Esophagus (tissue), 2 donors: ENCODE measurements around the gene CDSN. TPM values are rescaled to one million over a fixed set of nuclear protein-coding genes. Genes with fewer than 3 reads are reported as not detected.

ENCODE experiments used
- H3K27ac ChIP-seq, 2 donors: one replicate each; pipeline ENCODE4 v1.5.1; 2013; ENCODE audit warnings: low read depth in 2 of 2, mild to moderate bottlenecking in 2 of 2, inconsistent platforms in 1 of 2, low read length in 1 of 2, moderate library complexity in 1 of 2
- H3K27me3 ChIP-seq, 2 donors: one replicate each; pipeline ENCODE4 v1.6.1; 2013; ENCODE audit warnings: low read length in 2 of 2, control low read depth in 1 of 2, mild to moderate bottlenecking in 1 of 2; ENCODE audit not compliant: insufficient read depth in 2 of 2, control insufficient read depth in 1 of 2
- H3K36me3 ChIP-seq, 2 donors: one replicate each; pipeline ENCODE4 v1.6.1; 2013; ENCODE audit warnings: low read length in 1 of 2; ENCODE audit not compliant: control insufficient read depth in 2 of 2, insufficient read depth in 2 of 2
- H3K4me1 ChIP-seq, 2 donors: one replicate each; pipeline ENCODE4 v1.6.1; 2013; ENCODE audit warnings: low read length in 1 of 2; ENCODE audit not compliant: control insufficient read depth in 2 of 2, insufficient read depth in 2 of 2
- H3K4me3 ChIP-seq, 2 donors: one replicate each; pipeline ENCODE4 v1.5.1; 2013; ENCODE audit warnings: low read length in 2 of 2, mild to moderate bottlenecking in 2 of 2, low read depth in 1 of 2, moderate library complexity in 1 of 2
- H3K9me3 ChIP-seq, 2 donors: one replicate each; pipeline ENCODE4 v1.6.1; 2013; ENCODE audit warnings: mild to moderate bottlenecking in 2 of 2, low read depth in 1 of 2, low read length in 1 of 2, moderate library complexity in 1 of 2; ENCODE audit not compliant: control insufficient read depth in 2 of 2, insufficient read depth in 1 of 2
- WGBS, 2 donors: extraction: QIAGEN DNeasy Blood & Tissue Kit; methylation state at CpG; one replicate each; pipeline ENCODE4 v1.1.7; 2013; 5-methylcytosine and 5-hydroxymethylcytosine counted together
- polyA plus RNA-seq, 2 donors: library from polyadenylated mRNA; stranded (reverse); fragments of 200-250 nt; gene quantifications; one replicate each; pipeline ENCODE4 v1.2.3, GENCODE V29; 2013
- donor health status: healthy with polysubstance abuse.
- donor health status: Bipolar disorder and iron deficiency.

Gene CDSN
- polyA plus RNA-seq, 2 donors: 0.02 to 0.20 TPM

DNA sequence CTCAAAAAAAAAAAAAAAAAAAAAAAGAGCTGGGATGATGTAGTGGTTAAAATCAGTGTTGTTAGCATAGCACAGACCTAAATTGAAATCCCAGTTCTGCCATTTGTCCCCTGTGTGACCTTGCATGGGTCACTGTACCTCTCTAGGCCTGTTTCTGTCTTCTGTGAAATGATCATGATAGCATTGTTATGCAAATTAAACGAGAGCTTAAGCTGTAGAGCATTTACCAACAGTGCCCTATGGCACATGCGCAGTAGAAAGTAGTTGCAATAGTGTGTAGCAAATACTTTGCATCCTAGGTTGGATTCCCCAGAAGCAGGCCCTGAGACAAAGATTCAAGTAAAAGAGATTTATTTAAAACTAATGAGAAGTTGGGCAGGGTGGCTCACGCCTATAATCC is 11.3 kb upstream of the CDSN start:
- H3K36me3 ChIP-seq: no peaks in the 10 kb centered on the region
- H3K4me1 ChIP-seq: peaks cover 0 to 2% of the 10 kb centered on the region in 2 donors
- H3K27ac ChIP-seq: no peak overlapping the region
- H3K9me3 ChIP-seq: no peaks in the 10 kb centered on the region
- H3K27me3 ChIP-seq: no peaks in the 10 kb centered on the region
- no peak overlapping the region for H3K4me3 ChIP-seq
- 76 to 79% methylated on average over 3 of the region's 3 CpGs for WGBS, 2 donors

DNA sequence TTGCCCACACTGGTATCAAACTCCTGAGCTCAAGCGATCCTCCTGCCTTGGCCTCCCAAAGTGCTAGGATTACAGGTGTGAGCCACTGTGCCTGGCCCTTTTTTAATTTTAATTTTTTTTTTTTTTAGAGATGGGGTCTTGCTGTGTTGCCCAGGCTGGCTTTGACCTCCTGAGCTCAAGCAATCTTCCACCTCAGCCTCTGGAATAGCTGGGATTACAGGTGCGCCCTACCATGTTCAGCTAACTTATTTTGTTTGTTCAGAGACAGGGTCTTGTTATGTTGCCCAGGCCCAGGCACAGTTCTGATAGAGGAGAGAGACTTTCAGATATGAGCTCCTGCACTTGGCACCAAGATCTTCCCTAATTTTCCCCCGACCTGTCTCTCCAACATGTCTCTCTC is 10.5 kb upstream of the CDSN start:
- WGBS, 2 donors: 93 to 96% methylated on average over 3 of the region's 3 CpGs

DNA sequence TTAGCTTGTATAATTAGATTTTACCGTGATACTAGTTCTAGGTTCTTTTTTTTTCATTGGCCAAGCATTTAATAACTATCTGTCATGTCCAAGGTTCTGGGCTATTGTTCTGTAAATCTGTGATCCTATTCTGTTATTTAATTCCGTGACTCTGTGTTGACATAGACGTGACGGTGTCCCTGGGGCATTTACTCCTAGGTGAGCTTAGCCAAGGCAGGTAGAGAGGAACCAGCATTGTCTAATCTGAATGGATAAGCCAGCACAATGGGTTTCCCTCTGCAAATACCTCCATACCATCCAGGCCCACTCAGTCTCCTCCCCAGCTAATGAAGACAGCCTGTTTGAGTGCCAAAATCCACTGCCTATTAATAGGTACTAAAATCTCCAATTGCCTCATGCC is 8.9 kb upstream of the CDSN start:
- Histone ChIP-seq H3K9me3 (no peaks in the 10 kb centered on the region), H3K27me3 (no peaks in the 10 kb centered on the region), H3K27ac (no peak overlapping the region), H3K4me1 (peaks cover 4 to 17% of the 10 kb centered on the region in 2 donors), H3K36me3 (no peaks in the 10 kb centered on the region), H3K4me3 (no peak overlapping the region)
- 36 to 44% methylated on average over 4 of the region's 4 CpGs for WGBS, 2 donors

More for the DNA sequence above, 10.5 kb upstream of the CDSN start:
- Histone ChIP-seq H3K4me1 (peaks cover 2 to 9% of the 10 kb centered on the region in 2 donors), H3K9me3 (no peaks in the 10 kb centered on the region), H3K36me3 (no peaks in the 10 kb centered on the region), H3K27me3 (no peaks in the 10 kb centered on the region), H3K27ac (no peak overlapping the region), H3K4me3 (no peak overlapping the region)

DNA sequence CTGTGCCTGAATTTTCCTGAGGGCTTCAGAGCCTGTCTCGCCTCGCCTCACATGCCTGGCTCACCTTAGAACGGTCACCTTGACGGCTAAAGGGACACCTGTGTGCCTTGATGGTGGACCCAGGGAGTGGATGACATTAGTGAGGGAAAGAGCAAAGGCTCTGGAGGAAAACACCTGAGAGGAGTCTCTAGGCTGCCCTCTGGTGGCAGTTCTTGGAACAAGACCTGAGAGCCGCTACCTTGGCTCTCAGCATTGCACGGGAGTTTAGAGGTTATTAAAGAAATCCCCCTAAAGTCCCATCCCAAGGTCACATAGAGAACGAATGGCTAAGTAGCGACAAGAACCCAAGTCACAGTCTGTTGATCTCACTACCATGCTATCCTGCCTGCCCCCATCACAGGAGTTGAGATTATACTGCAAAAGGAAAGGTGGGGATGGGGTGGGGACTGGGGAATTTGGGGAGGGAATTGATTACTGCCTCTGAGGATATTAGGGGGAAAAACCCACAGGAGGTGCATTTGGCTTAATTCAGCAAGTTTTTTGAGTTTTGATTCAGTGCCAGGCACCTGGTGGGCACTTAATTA is 7.9 kb upstream of the CDSN start:
- no peaks in the 10 kb centered on the region for H3K27me3 ChIP-seq
- peaks cover 4 to 22% of the 10 kb centered on the region in 2 donors for H3K4me1 ChIP-seq
- H3K27ac ChIP-seq: no peak overlapping the region
- no peaks in the 10 kb centered on the region for H3K36me3 ChIP-seq
- no peak overlapping the region for H3K4me3 ChIP-seq
- 7 to 10% methylated on average over 8 of the region's 8 CpGs for WGBS, 2 donors
- no peaks in the 10 kb centered on the region for H3K9me3 ChIP-seq

DNA sequence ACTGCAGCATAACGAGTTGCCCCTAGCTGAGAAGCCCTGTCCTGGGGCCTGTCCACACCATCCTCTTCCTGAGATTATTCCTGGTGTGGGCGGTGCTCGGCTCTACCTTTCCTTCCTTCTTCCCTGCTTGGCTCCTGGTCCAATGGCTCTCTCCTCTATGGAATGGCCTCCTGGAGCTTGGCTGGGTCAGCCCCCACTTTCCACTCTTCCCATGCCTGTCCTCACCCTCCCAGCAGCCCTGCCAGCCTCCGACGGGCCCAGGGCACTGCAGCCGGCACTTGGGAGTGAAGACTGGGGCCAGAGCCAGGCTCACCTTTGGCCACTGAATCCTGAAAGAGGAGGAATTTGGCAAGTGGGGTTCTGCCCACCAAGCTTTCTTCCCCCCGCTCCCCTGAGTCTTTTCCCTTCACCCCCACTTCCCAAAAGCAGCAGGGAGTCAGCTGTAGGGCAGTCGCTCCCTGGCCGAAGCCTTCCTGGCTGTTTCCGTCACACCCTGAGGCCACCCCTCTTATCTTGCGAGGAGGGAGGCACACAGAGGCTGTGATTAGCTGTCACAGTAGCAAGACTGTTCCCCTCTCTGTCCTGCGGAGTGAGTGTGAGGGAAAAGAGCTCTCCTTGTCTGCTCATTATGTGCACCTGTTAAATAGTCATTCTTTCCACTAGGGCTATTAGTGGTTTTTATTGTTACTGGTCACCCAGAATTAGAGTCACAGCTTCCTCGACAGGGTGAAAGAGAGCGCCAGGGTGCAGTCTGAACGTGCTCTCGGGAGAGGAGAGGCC is 6.3 kb upstream of the CDSN start:
- 56 to 65% methylated on average over 16 of the region's 16 CpGs for WGBS, 2 donors
- no peaks in the 10 kb centered on the region for H3K27me3 ChIP-seq
- H3K9me3 ChIP-seq: no peaks in the 10 kb centered on the region
- peak overlapping the region in 1 of 2 donors; percentile 69 for H3K27ac ChIP-seq
- no peak overlapping the region for H3K4me3 ChIP-seq
- no peaks in the 10 kb centered on the region for H3K36me3 ChIP-seq
- peaks cover 4 to 28% of the 10 kb centered on the region in 2 donors for H3K4me1 ChIP-seq

- no peaks in the 10 kb centered on the region for H3K27me3 ChIP-seq
- no peaks in the 10 kb centered on the region for H3K9me3 ChIP-seq
- peaks cover 4 to 28% of the 10 kb centered on the region in 2 donors for H3K4me1 ChIP-seq
- no peaks in the 10 kb centered on the region for H3K36me3 ChIP-seq
- peak overlapping the region; percentile 45 to 69 for H3K27ac ChIP-seq
- no peak overlapping the region for H3K4me3 ChIP-seq
- 44 to 48% methylated on average over 12 of the region's 12 CpGs for WGBS, 2 donors
Observed at GRCh38 chr6:31125586-31126363, 5.5 kb upstream of the CDSN start.

DNA sequence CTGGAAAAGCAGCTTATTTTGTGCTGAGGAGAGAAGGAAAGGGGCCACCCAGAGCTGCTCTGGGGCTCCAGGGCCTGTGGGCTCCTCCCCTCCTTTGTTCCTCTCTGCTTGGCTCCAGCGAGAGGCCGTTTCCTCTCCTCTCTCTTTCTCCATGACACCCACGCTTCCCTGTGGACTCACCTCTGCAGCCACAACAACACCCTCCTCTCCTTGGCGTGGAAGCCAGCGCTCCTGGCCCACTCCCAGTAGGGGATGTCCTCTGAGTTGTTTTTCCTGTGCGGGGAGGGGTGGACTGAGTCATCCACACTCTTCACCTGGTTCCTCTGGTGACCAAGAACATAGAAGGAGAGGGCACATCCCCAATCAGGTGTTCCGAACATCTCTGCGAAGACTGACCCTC is 4.9 kb upstream of the CDSN start:
- no peaks in the 10 kb centered on the region for H3K27me3 ChIP-seq
- H3K36me3 ChIP-seq: no peaks in the 10 kb centered on the region
- H3K9me3 ChIP-seq: no peaks in the 10 kb centered on the region
- WGBS, 2 donors: 31 to 41% methylated on average over 8 of the region's 8 CpGs
- H3K4me1 ChIP-seq: peaks cover 4 to 28% of the 10 kb centered on the region in 2 donors
- peak overlapping the region; percentile 45 to 69 for H3K27ac ChIP-seq
- H3K4me3 ChIP-seq: no peak overlapping the region

DNA sequence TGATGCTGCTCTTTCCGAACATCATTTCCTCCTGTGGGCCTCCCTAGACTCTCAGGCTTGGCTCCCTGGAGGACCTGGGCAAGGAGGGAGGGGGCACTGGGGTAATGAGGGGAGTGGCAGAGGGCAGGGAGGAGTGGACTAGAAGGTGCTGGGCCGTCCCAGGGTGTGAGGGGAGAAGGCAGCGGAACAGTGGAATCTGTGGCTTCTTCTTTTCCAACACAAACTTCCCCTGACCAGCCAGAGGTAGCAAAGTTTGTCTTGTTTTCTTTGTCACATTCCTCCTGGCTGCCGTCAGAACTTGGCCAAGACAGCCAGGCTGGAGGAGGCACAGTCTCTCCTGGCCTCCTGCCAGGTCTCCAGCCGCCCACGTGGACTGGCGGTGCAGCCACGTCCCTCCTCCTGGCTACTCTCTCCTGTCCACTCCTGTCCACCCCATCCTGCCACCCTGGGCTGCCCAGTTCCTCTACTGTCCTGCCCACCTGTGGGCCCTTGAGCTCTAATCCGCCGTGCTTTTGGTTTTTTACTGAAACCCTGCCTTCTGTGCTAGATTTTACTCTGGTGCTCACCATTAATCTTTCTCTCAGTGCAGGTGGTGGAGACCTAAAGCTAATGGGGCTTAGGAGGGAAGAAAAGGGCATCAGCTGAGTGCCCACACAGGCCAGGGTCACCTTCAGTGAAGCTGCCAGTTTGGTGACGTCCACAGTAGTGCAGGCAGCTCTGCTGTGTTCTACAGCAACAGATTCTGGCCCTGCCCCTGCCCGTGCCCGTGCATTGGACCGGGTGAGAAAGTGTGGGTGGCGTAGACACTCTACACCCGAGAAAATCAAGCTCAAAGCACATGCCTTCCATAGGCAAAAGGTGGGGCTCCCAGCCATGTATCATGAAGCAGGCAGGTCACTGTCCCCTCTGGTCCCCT is 2.8 kb upstream of the CDSN start:
- no peak overlapping the region for H3K4me3 ChIP-seq
- H3K27me3 ChIP-seq: no peaks in the 10 kb centered on the region
- no peaks in the 10 kb centered on the region for H3K9me3 ChIP-seq
- WGBS, 2 donors: 39 to 40% methylated on average over 16 of the region's 16 CpGs
- peaks cover 4 to 28% of the 10 kb centered on the region in 2 donors for H3K4me1 ChIP-seq
- H3K27ac ChIP-seq: peak overlapping the region; percentile 68 to 84
- no peaks in the 10 kb centered on the region for H3K36me3 ChIP-seq
